Right atrium auricular region (tissue), 2 donors: ENCODE results near the gene LENG1. TPM values are rescaled to one million over a fixed set of nuclear protein-coding genes. Genes with fewer than 3 reads are reported as not detected.

Experiments
- DNase-seq: peaks from one replicate; pipeline ENCODE4 v3.0.0-alpha.2; 2019; ENCODE audit warnings: low spot score
- H3K27ac ChIP-seq, 2 donors: fragments of 200-600 bp; sonication (generic); 1 replicate in 1 of 2; 2 replicates in 1 of 2; pipeline ENCODE4 v1.5.1; 2016 to 2019
- H3K27me3 ChIP-seq, 2 donors: fragments of 200-600 bp; sonication (generic); one replicate each; pipeline versions ENCODE4 v1.5.1 to v1.6.0; 2017 to 2019
- H3K36me3 ChIP-seq: fragments of 200-600 bp; sonication (generic); one replicate; pipeline ENCODE4 v1.5.1; 2016
- H3K4me1 ChIP-seq, 2 donors: fragments of 200-600 bp; sonication (generic); one replicate each; pipeline versions ENCODE4 v1.5.1 to v1.6.0; 2017 to 2019
- H3K4me3 ChIP-seq, 2 donors: fragments of 200-600 bp; sonication (generic); 1 replicate in 1 of 2; 2 replicates in 1 of 2; pipeline ENCODE4 v1.5.1; 2017 to 2019; ENCODE audit warnings: mild to moderate bottlenecking in 1 of 2, moderate library complexity in 1 of 2
- H3K9me3 ChIP-seq, 2 donors: fragments of 200-600 bp; sonication (generic); one replicate each; pipeline ENCODE4 v1.5.1; 2019
- total RNA-seq, 2 donors: library from RNA; depleted of rRNA; stranded (reverse); fragments of >200 nt; gene quantifications; one replicate each; pipeline ENCODE4 v1.1.0, GENCODE V29; 2016
- TF ChIP-seq, protein P1 (sequence below), 2 donors: fragments of 200-600 bp; sonication (generic); IDR thresholded peaks; one replicate each; pipeline ENCODE4 v1.5.1; 2019; ENCODE audit warnings: antibody characterized with exemption in 2 of 2

Gene LENG1
- total RNA-seq, 2 donors from 2014 or later, result 6.3 to 10.0 TPM

DNA sequence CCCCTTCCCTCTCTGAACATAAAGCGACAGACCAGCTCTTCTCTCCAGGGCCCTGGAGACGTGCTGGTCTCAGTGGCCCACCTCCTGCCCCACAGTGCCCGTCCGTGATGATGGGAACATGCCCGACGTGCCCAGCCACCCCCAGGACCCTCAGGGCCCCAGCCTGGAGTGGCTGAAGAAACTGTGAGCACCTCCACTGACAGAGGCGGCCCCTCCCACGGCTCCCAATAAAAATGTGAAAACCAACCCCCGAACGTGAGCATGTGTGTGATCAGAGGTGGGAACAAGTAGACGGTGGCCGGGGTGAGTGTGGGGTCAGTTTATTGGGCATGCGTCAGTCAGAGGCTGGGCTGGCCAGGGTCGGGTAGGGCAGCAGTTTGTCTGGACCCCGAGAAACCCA lies 52.8 kb downstream of the LENG1 start:
- no peak overlapping the region for H3K4me3 ChIP-seq
- TF ChIP-seq, protein P1, sequence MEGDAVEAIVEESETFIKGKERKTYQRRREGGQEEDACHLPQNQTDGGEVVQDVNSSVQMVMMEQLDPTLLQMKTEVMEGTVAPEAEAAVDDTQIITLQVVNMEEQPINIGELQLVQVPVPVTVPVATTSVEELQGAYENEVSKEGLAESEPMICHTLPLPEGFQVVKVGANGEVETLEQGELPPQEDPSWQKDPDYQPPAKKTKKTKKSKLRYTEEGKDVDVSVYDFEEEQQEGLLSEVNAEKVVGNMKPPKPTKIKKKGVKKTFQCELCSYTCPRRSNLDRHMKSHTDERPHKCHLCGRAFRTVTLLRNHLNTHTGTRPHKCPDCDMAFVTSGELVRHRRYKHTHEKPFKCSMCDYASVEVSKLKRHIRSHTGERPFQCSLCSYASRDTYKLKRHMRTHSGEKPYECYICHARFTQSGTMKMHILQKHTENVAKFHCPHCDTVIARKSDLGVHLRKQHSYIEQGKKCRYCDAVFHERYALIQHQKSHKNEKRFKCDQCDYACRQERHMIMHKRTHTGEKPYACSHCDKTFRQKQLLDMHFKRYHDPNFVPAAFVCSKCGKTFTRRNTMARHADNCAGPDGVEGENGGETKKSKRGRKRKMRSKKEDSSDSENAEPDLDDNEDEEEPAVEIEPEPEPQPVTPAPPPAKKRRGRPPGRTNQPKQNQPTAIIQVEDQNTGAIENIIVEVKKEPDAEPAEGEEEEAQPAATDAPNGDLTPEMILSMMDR (IDR thresholded peaks at IDR 0.05), result no peak
- H3K27ac ChIP-seq, result no peak overlapping the region
- H3K36me3 ChIP-seq, result peaks cover 55% of the 10 kb centered on the region
- H3K4me1 ChIP-seq, result peaks cover 0 to 13% of the 10 kb centered on the region in 2 donors
- no peak for DNase-seq
- no peaks in the 10 kb centered on the region for H3K9me3 ChIP-seq
- H3K27me3 ChIP-seq, result no peaks in the 10 kb centered on the region

DNA sequence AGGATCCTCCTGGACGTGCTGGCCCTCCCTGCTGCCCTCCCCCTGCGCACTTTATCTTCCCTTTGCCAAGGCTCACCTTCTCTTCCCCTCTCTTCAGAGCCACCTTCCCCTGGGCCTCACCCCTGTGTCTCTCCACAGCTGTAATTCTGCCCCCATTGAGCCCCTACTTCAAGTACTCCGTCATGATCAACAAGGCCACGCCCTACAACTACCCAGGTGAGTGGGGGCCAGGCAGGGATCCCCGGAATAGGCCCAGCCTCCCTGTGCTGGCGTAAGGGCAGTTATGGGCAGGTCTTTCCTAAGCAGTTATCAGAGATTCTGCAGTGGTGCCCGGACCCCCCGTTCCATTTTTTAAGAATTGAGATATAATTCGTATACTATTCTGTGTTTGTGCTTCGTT lies 53.7 kb downstream of the LENG1 start:
- Histone ChIP-seq H3K4me3 (no peak overlapping the region), H3K4me1 (peaks cover 0 to 13% of the 10 kb centered on the region in 2 donors), H3K27ac (no peak overlapping the region), H3K36me3 (peaks cover 51% of the 10 kb centered on the region), H3K9me3 (no peaks in the 10 kb centered on the region), H3K27me3 (no peaks in the 10 kb centered on the region)
- no peak for DNase-seq
- TF ChIP-seq, protein P1 (IDR thresholded peaks at IDR 0.05), result no peak

Other genes starting within 250 kb of the LENG1 start
- under 1 TPM; 0.04 to 0.24 TPM for gene CACNG8, start 196.8 kb downstream of the LENG1 start, total RNA-seq
- gene CACNG6, start 168.1 kb downstream of the LENG1 start, total RNA-seq, result under 1 TPM in 1 of 2 donors, not detected in 1; 0.31 TPM
- not detected for gene VSTM1, start 95.8 kb downstream of the LENG1 start, total RNA-seq
- gene TARM1, start 78.4 kb downstream of the LENG1 start, total RNA-seq, result not detected
- 1 to 10 TPM in 1 of 2 donors, not detected in 1; 2.4 TPM for gene OSCAR, start 58.9 kb downstream of the LENG1 start, total RNA-seq
- 100 to 1,000 TPM in 1 of 2 donors, 10 to 100 TPM in 1; 51.3 to 108 TPM for gene NDUFA3, start 56.9 kb downstream of the LENG1 start, total RNA-seq
- 10 to 100 TPM; 10.2 to 19.6 TPM for gene TFPT, start 44.1 kb downstream of the LENG1 start, total RNA-seq
- gene PRPF31, start 44.0 kb downstream of the LENG1 start, total RNA-seq, result 10 to 100 TPM; 26.1 to 46.2 TPM
- 10 to 100 TPM; 12.0 to 16.9 TPM for gene CNOT3, start 22.0 kb downstream of the LENG1 start, total RNA-seq
- 1 to 10 TPM; 1.7 to 2.8 TPM for gene TMC4, start 13.4 kb upstream of the LENG1 start, total RNA-seq
- 10 to 100 TPM; 27.0 to 37.0 TPM for gene MBOAT7, start 29.9 kb upstream of the LENG1 start, total RNA-seq
- 10 to 100 TPM; 36.7 to 37.0 TPM for gene TSEN34, start 31.6 kb upstream of the LENG1 start, total RNA-seq
- 1,000 to 10,000 TPM; 1,068 to 1,279 TPM for gene RPS9, start 41.1 kb upstream of the LENG1 start, total RNA-seq
- 1 to 10 TPM; 2.0 to 8.8 TPM for gene LILRB3, start 63.3 kb upstream of the LENG1 start, total RNA-seq
- 1 to 10 TPM in 1 of 2 donors, not detected in 1; 1.7 TPM for gene LILRA6, start 83.1 kb upstream of the LENG1 start, total RNA-seq
- 10 to 100 TPM in 1 of 2 donors, 1 to 10 TPM in 1; 2.6 to 12.0 TPM for gene LILRB5, start 97.6 kb upstream of the LENG1 start, total RNA-seq
- gene LILRB2, start 121.4 kb upstream of the LENG1 start, total RNA-seq, result 1 to 10 TPM; 1.1 to 3.4 TPM
- 1 to 10 TPM in 1 of 2 donors, under 1 TPM in 1; 0.93 to 3.6 TPM for gene LILRA5, start 153.4 kb upstream of the LENG1 start, total RNA-seq
- gene LILRA4, start 179.4 kb upstream of the LENG1 start, total RNA-seq, result not detected
- gene LAIR1, start 205.2 kb upstream of the LENG1 start, total RNA-seq, result 1 to 10 TPM; 4.2 to 7.8 TPM